Right lobe of liver (tissue), 6 donors: ENCODE results near the gene MISP. TPM values are rescaled to one million over a fixed set of nuclear protein-coding genes. Genes with fewer than 3 reads are reported as not detected.

ENCODE experiments used
- ATAC-seq, 4 donors: fragments of 200-7000 bp; cut with Tn5 transposase; one replicate each; pipeline ENCODE4 v1.9.1; 2020; ENCODE audit warnings: mild to moderate bottlenecking in 4 of 4, moderate library complexity in 4 of 4
- DNase-seq, 3 donors: peaks; one replicate each; pipeline ENCODE4 v3.0.0-alpha.2; 2020
- H3K27ac ChIP-seq, 3 donors: fragments of 200-600 bp; one replicate each; pipeline ENCODE4 v1.8.0; 2022
- H3K27me3 ChIP-seq, 2 donors: fragments of 200-600 bp; one replicate each; pipeline ENCODE4 v1.8.0; 2022
- H3K36me3 ChIP-seq, 4 donors: fragments of 200-600 bp; sonication (generic) in 1 of 4; one replicate each; pipeline versions ENCODE4 v1.5.1 to v1.8.0; 2017 to 2022; ENCODE audit warnings: control low read depth in 1 of 4
- H3K4me1 ChIP-seq, 4 donors: fragments of 200-600 bp; sonication (generic) in 1 of 4; one replicate each; pipeline versions ENCODE4 v1.5.1 to v1.8.0; 2017 to 2022; ENCODE audit warnings: control low read depth in 1 of 4
- H3K4me3 ChIP-seq, 3 donors: fragments of 200-600 bp; one replicate each; pipeline ENCODE4 v1.8.0; 2022
- H3K9me3 ChIP-seq, 4 donors: fragments of 200-600 bp; sonication (generic) in 1 of 4; one replicate each; pipeline versions ENCODE4 v1.5.1 to v1.8.0; 2017 to 2022; ENCODE audit warnings: control low read depth in 1 of 4
- CTCF ChIP-seq, 4 donors: fragments of 200-600 bp in 3 of 4; fragments of 450-650 bp in 1 of 4; IDR thresholded peaks; one replicate each; pipeline versions ENCODE4 v1.5.1 to v1.8.0; 2016 to 2022; ENCODE audit warnings: antibody characterized with exemption in 4 of 4, mild to moderate bottlenecking in 2 of 4
- POLR2A ChIP-seq: fragments of 450-650 bp; IDR thresholded peaks from one replicate; pipeline ENCODE4 v1.6.1; 2017; ENCODE audit warnings: antibody characterized with exemption, mild to moderate bottlenecking
- WGBS: methylation state at CpG from one replicate; pipeline ENCODE4 v1.1.6; 2018; ENCODE audit warnings: low coverage, low lambda C conversion rate; ENCODE audit not compliant: insufficient coverage; ENCODE audit errors: missing lambda C conversion rate; 5-methylcytosine and 5-hydroxymethylcytosine counted together
- intact Hi-C, 2 donors: fragments of 100-400 bp; cut with DNase I; formaldehyde crosslinking; loops; one replicate each; pipeline versions ENCODE4 v1.11.2 to v1.14.1; 2022
- total RNA-seq, 6 experiments: library from RNA; depleted of rRNA in 2 of 6; stranded (reverse); fragments of >200 nt in 2 of 6; fragmentation: NEBNext Ultra II Directional in 3 of 6; extraction: Animal tissue kit (Norgen Biotek cat#: 25700) in 3 of 6; gene quantifications; one replicate each; pipeline versions ENCODE4 v1.1.0 to v1.2.4, GENCODE V29; 2016 to 2023
- donor health status: DM: no; HTN: yes; CAD: no.
- donor health status: DM: no; HTN: no; CAD: no.
- donor health status: DM: no; HTN: no; CAD: no.
- donor health status: DM: no; HTN: yes; CAD: no.
- donor health status: DM: no; HTN: yes; CAD: no.

Gene MISP
- total RNA-seq, 6 experiments from 2014 or later = 0.09 TPM; not detected in 5

- Histone ChIP-seq H3K27me3 (no peaks in the 10 kb centered on the region), H3K27ac (peak overlapping the region; percentile 72 to 84 (median 79)), H3K9me3 (no peaks in the 10 kb centered on the region), H3K4me3 (peak overlapping the region; percentile 90 to 95 (median 93)), H3K36me3 (peaks cover 0 to 22% (median 10%) of the 10 kb centered on the region in 4 donors), H3K4me1 (peaks cover 0 to 31% (median 19%) of the 10 kb centered on the region in 4 donors)
- TF ChIP-seq POLR2A (no peak), CTCF (IDR thresholded peaks at IDR 0.05) (peak in 1 of 4 donors; percentile 2)
- WGBS = 0% methylated on average over 13 of the region's 28 CpGs
- DNase-seq (peak in 1 of 3 donors; percentile 55), ATAC-seq (no peak)
- intact Hi-C loops = no loop called here
Measured at GRCh38 chr19:799076-799881, 48.4 kb downstream of the MISP start.

- H3K9me3 ChIP-seq = no peaks in the 10 kb centered on the region
- intact Hi-C loops = no loop called here
- DNase-seq (peak in 2 of 3 donors; percentile 71 to 82), ATAC-seq (peak in 3 of 4 donors; percentile 1 to 15 (median 6))
- TF ChIP-seq CTCF (IDR thresholded peaks at IDR 0.05) (no peak), POLR2A (no peak)
- no peaks in the 10 kb centered on the region for H3K27me3 ChIP-seq
- WGBS = 5% methylated on average over 4 of the region's 17 CpGs
- peak overlapping the region in 2 of 3 donors; percentile 72 to 79 for H3K27ac ChIP-seq
- H3K4me1 ChIP-seq = peaks cover 0 to 31% (median 19%) of the 10 kb centered on the region in 4 donors
- peak overlapping the region; percentile 90 to 95 (median 93) for H3K4me3 ChIP-seq
- H3K36me3 ChIP-seq = peaks cover under 1 to 34% (median 21%) of the 10 kb centered on the region in 4 donors
Measured at GRCh38 chr19:800360-801029, 49.6 kb downstream of the MISP start.

GRCh38 chr19:801030-801860, 50.3 kb downstream of the MISP start:
- H3K4me3 ChIP-seq = peak overlapping the region; percentile 21 to 95 (median 93)
- H3K36me3 ChIP-seq = peaks cover 8 to 41% (median 27%) of the 10 kb centered on the region in 4 donors
- 33% methylated on average over 7 of the region's 29 CpGs for WGBS
- ATAC-seq = no peak
- H3K27me3 ChIP-seq = no peaks in the 10 kb centered on the region
- H3K9me3 ChIP-seq = no peaks in the 10 kb centered on the region
- peak in 2 of 3 donors; percentile 56 to 75 for DNase-seq
- H3K27ac ChIP-seq = peak overlapping the region in 2 of 3 donors; percentile 72 to 79
- TF ChIP-seq CTCF (IDR thresholded peaks at IDR 0.05) (no peak), POLR2A (no peak)
- intact Hi-C loops = no loop called here
- peaks cover 0 to 31% (median 19%) of the 10 kb centered on the region in 4 donors for H3K4me1 ChIP-seq

GRCh38 chr19:801861-802497, 51.1 kb downstream of the MISP start:
- peak overlapping the region in 1 of 3 donors; percentile 79 for H3K27ac ChIP-seq
- WGBS = 49% methylated on average over 12 of the region's 23 CpGs

More at GRCh38 chr19:801861-802497, 51.1 kb downstream of the MISP start:
- peaks cover 0 to 31% (median 19%) of the 10 kb centered on the region in 4 donors for H3K4me1 ChIP-seq
- TF ChIP-seq CTCF (IDR thresholded peaks at IDR 0.05) (no peak), POLR2A (no peak)
- no peaks in the 10 kb centered on the region for H3K27me3 ChIP-seq
- H3K4me3 ChIP-seq = no peak overlapping the region
- intact Hi-C loops = no loop called here
- H3K9me3 ChIP-seq = no peaks in the 10 kb centered on the region
- peaks cover 11 to 49% (median 35%) of the 10 kb centered on the region in 4 donors for H3K36me3 ChIP-seq
- DNase-seq (peak in 2 of 3 donors; percentile 49 to 52), ATAC-seq (no peak)
